Activated naive CD4-positive, alpha-beta T cell treated with anti-CD3 and anti-CD28 coated beads, Interleukin-2, amount 10 ng/mL, durations not matched to agents 5 hours and 36 hours (primary cell): ENCODE data around the gene GPAT2. TPM values are rescaled to one million over a fixed set of nuclear protein-coding genes. Genes with fewer than 3 reads are reported as not detected.

ENCODE experiments used
- total RNA-seq, 2 experiments: library from RNA; stranded (reverse); gene quantifications; one replicate each; pipeline ENCODE4 v1.2.3, GENCODE V29; 2021

GPAT2 gene, protein sequence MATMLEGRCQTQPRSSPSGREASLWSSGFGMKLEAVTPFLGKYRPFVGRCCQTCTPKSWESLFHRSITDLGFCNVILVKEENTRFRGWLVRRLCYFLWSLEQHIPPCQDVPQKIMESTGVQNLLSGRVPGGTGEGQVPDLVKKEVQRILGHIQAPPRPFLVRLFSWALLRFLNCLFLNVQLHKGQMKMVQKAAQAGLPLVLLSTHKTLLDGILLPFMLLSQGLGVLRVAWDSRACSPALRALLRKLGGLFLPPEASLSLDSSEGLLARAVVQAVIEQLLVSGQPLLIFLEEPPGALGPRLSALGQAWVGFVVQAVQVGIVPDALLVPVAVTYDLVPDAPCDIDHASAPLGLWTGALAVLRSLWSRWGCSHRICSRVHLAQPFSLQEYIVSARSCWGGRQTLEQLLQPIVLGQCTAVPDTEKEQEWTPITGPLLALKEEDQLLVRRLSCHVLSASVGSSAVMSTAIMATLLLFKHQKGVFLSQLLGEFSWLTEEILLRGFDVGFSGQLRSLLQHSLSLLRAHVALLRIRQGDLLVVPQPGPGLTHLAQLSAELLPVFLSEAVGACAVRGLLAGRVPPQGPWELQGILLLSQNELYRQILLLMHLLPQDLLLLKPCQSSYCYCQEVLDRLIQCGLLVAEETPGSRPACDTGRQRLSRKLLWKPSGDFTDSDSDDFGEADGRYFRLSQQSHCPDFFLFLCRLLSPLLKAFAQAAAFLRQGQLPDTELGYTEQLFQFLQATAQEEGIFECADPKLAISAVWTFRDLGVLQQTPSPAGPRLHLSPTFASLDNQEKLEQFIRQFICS
- 1 to 10 TPM; 5.2 to 5.5 TPM for total RNA-seq

DNA sequence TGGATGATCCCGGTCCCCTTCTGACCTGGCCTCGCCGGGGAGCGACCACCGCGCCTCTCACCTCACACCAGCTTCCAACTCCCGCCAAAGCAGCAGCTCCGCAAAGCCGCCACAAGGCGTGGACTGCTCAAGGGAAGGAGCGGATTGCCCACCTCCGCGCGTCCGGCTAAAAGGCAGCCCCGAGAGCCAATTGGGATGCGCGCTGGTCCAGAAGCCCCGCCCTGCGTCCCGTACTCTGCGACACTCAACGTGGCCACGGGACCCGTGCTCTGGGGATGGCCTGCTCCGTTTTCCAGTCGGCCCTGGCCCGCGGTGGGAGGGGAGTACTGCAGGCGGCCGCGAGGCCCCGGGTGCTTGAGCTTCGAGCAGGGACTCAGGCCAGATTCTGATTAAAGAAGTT lies at the start of gene GPAT2:
TSS of gene GPAT2 (minus strand) at position 125 of the 400 bp plus-strand sequence. CDS start 2,557 bp downstream, outside the sequence.

DNA sequence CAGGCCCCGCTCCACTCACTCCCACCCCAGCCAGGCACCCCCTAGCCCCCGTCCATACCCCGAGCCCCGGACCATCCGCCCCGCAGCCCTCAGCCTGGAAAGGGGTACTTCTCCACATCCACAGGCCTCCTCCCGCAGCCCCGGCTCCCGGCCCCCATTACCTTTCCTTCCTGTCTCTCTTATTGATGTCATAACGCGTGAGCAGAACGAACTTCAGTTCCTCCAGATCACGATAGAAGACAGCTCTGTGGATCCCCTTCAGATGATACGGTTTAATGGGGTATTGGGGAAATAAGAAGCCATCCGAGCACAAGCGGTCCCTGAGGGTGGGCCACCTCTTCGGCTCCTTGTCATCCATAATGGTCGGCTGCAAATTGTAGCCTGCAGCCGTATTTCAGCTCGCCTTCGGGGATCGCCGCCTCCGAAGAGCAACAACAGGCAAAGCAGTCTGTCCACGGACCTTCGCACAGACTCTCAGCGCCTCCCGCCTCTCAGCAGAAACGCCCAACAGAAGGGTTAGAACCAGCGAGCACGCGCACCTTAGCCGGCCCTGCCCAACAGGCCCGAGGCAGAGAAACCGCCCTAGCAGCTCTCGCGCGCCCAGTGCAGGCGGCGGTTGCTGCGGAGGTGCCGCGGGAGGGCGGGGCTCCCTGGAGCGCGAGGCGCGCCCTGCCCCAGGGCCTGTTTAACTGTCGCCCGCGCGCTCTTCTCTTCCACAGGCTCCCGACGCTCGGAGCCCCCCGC lies 43.2 kb downstream of the GPAT2 start, which contains the start of gene ANKRD36C:
TSS of gene ANKRD36C (minus strand) at position 474 of the 744 bp plus-strand sequence. CDS start at position 358, 116 bp downstream.

Other genes starting within 250 kb of the GPAT2 start
- 10 to 100 TPM; 67.8 to 75.3 TPM for gene ANKRD36C, start 43.1 kb downstream of the GPAT2 start, total RNA-seq
- under 1 TPM; 0.10 to 0.13 TPM for gene ADRA2B, start 81.7 kb upstream of the GPAT2 start, total RNA-seq
- gene ASTL, start 103.6 kb upstream of the GPAT2 start, total RNA-seq = under 1 TPM; 0.41 to 0.48 TPM
- gene DUSP2, start 110.5 kb upstream of the GPAT2 start, total RNA-seq = 10 to 100 TPM; 21.3 to 22.0 TPM
- 100 to 1,000 TPM; 105 to 112 TPM for gene STARD7, start 173.9 kb upstream of the GPAT2 start, total RNA-seq
- gene TMEM127, start 231.1 kb upstream of the GPAT2 start, total RNA-seq = 10 to 100 TPM; 34.0 to 34.4 TPM
- gene CIAO1, start 231.3 kb upstream of the GPAT2 start, total RNA-seq = 10 to 100 TPM; 58.7 to 61.4 TPM